ENCODE data around the gene FCSK. TPM values are rescaled to one million over a fixed set of nuclear protein-coding genes. Genes with fewer than 3 reads are reported as not detected.

The FCSK gene
- total and polyA plus RNA-seq, 2 of the 13 experiments (the other 11 are each of a cell fraction or from before 2014, with no cell fraction given) = 9.1 to 19.2 TPM

GRCh38 chr16:70418274-70418992 is 36.0 kb upstream of the FCSK start (continued):
- no peak for TF ChIP-seq ZBTB44 (CRISPR knock-in tag; IDR thresholded peaks at IDR 0.05)
- peak; percentile 39; the same call in 1 of the 2 replicates for TF ChIP-seq ZBTB38 (CRISPR knock-in tag; IDR thresholded peaks at IDR 0.05)
- TF ChIP-seq ZNF407 (CRISPR knock-in tag; IDR thresholded peaks at IDR 0.05; ENCODE audit: not compliant biosample characterization) = peak; percentile 14
- no peak for TF ChIP-seq HNRNPLL (IDR thresholded peaks at IDR 0.05; ENCODE audit: low read depth, low read length, poor library complexity, severe bottlenecking)
- TF ChIP-seq ZNF556 (CRISPR knock-in tag; IDR thresholded peaks at IDR 0.05; ENCODE audit: borderline replicate concordance) = 0 out of 2 replicates have a peak, but pooled peaks have one; percentile 28
- no peak for TF ChIP-seq ZBTB40 (IDR thresholded peaks at IDR 0.05)
- peak; percentile 50; the same call in 1 of the 2 replicates for TF ChIP-seq ZBTB40 (CRISPR knock-in tag; IDR thresholded peaks at IDR 0.05)
- 0 out of 2 replicates have a peak, but pooled peaks have one; percentile 57 for TF ChIP-seq NRL (CRISPR knock-in tag; IDR thresholded peaks at IDR 0.05; ENCODE audit: borderline replicate concordance)

Measured in HepG2 (cell line).